GM23338 (cell line): ENCODE data around the gene KIAA1755. TPM values are rescaled to one million over a fixed set of nuclear protein-coding genes. Genes with fewer than 3 reads are reported as not detected.

Source experiments
- ATAC-seq: fragments of 200-7000 bp; cut with Tn5 transposase; 3 replicates; pipeline ENCODE4 v1.9.1; 2020
- DNase-seq: peaks from one replicate; pipeline ENCODE4 v3.0.0-alpha.2; 2015; ENCODE audit warnings: low spot score
- H2AFZ ChIP-seq: fragments of 200-600 bp; sonication (generic); 2 replicates; pipeline ENCODE4 v1.8.0; 2016; ENCODE audit warnings: antibody characterized with exemption, mild to moderate bottlenecking, moderate library complexity
- H3F3A ChIP-seq: fragments of 200-600 bp; sonication (generic); replicated peaks from 2 replicates; pipeline ENCODE4 v1.8.0; 2017; ENCODE audit warnings: antibody characterized with exemption, mixed run types, low read depth
- H3K27ac ChIP-seq: fragments of 200-600 bp; sonication (generic); 2 replicates; pipeline ENCODE4 v1.6.1; 2016; ENCODE audit warnings: low read depth
- H3K27me3 ChIP-seq: fragments of 200-600 bp; sonication (generic); 2 replicates; pipeline ENCODE4 v1.8.0; 2016; ENCODE audit warnings: mild to moderate bottlenecking, mixed run types, moderate library complexity; ENCODE audit not compliant: insufficient read depth
- H3K36me3 ChIP-seq: fragments of 200-600 bp; sonication (generic); 2 replicates; pipeline ENCODE4 v1.8.0; 2016; ENCODE audit warnings: mild to moderate bottlenecking; ENCODE audit not compliant: insufficient read depth
- H3K4me1 ChIP-seq: fragments of 200-600 bp; sonication (generic); 2 replicates; pipeline ENCODE4 v1.8.0; 2016; ENCODE audit warnings: mild to moderate bottlenecking, moderate library complexity; ENCODE audit not compliant: insufficient read depth
- H3K4me2 ChIP-seq: fragments of 200-600 bp; sonication (generic); 2 replicates; pipeline ENCODE4 v1.7.1; 2017; ENCODE audit warnings: mixed run types
- H3K4me3 ChIP-seq: fragments of 200-600 bp; sonication (generic); 2 replicates; pipeline ENCODE4 v1.6.1; 2016; ENCODE audit warnings: mixed run types
- H3K79me2 ChIP-seq: fragments of 200-600 bp; sonication (generic); replicated peaks from 2 replicates; pipeline ENCODE4 v1.8.0; 2017; ENCODE audit warnings: mild to moderate bottlenecking; ENCODE audit not compliant: insufficient read depth
- H3K9me2 ChIP-seq: fragments of 200-600 bp; sonication (generic); 2 replicates; pipeline ENCODE4 v1.8.0; 2017; ENCODE audit not compliant: insufficient read depth
- H4K20me1 ChIP-seq: fragments of 200-600 bp; sonication (generic); replicated peaks from 2 replicates; pipeline ENCODE4 v1.8.0; 2017; ENCODE audit warnings: mild to moderate bottlenecking; ENCODE audit not compliant: insufficient read depth
- H3K27ac Mint-ChIP-seq: 2 replicates; pipeline ENCODE4 v1.8.0; 2020; ENCODE audit warnings: inconsistent platforms, mild to moderate bottlenecking, moderate library complexity, mixed read lengths
- H3K27me3 Mint-ChIP-seq: 3 replicates; pipeline ENCODE4 v1.8.0; 2022; ENCODE audit warnings: low read depth, mild to moderate bottlenecking, moderate library complexity, mixed read lengths, inconsistent platforms; ENCODE audit not compliant: insufficient read depth, poor library complexity
- H3K36me3 Mint-ChIP-seq: 3 replicates; pipeline ENCODE4 v1.8.0; 2021; ENCODE audit warnings: low read depth, mild to moderate bottlenecking, inconsistent platforms, moderate library complexity, mixed read lengths
- H3K4me1 Mint-ChIP-seq: 3 replicates; pipeline ENCODE4 v1.8.0; 2020; ENCODE audit warnings: mild to moderate bottlenecking, inconsistent platforms, mixed read lengths
- H3K4me3 Mint-ChIP-seq: 3 replicates; pipeline ENCODE4 v1.8.0; 2021; ENCODE audit warnings: moderate library complexity, mild to moderate bottlenecking, inconsistent platforms, mixed read lengths
- H3K9me3 Mint-ChIP-seq: 3 replicates; pipeline ENCODE4 v1.8.0; 2020; ENCODE audit warnings: moderate library complexity, mild to moderate bottlenecking, inconsistent platforms, mixed read lengths
- CREB1 ChIP-seq: fragments of 250-450 bp; sonication (Bioruptor Pico); IDR thresholded peaks from 2 replicates; pipeline ENCODE4 v1.5.0; 2020; ENCODE audit warnings: low read depth, mild to moderate bottlenecking, moderate library complexity
- CTCF ChIP-seq, 2 experiments: fragments of 200-600 bp in 1 of 2; sonication (generic) in 1 of 2; conservative IDR thresholded peaks; 2 replicates each; pipeline versions ENCODE4 v1.5.1 to v1.6.1; 2016 to 2017; ENCODE audit warnings: antibody characterized with exemption in 2 of 2, low read depth in 2 of 2, mild to moderate bottlenecking in 2 of 2, moderate library complexity in 1 of 2
- ETS1 ChIP-seq: IDR thresholded peaks from 2 replicates; pipeline ENCODE4 v1.6.1; 2016; ENCODE audit warnings: antibody characterized with exemption
- EZH2 ChIP-seq: fragments of 200-600 bp; sonication (generic); IDR thresholded peaks from one replicate; pipeline ENCODE4 v1.8.0; 2017; ENCODE audit warnings: antibody characterized with exemption, mild to moderate bottlenecking, low read depth; ENCODE audit not compliant: unreplicated experiment
- EZH2phosphoT487 ChIP-seq: fragments of 200-600 bp; sonication (generic); IDR thresholded peaks from one replicate; pipeline ENCODE4 v1.8.1; 2018; ENCODE audit warnings: antibody characterized with exemption; ENCODE audit not compliant: unreplicated experiment
- JUNB ChIP-seq: IDR thresholded peaks from one replicate; pipeline ENCODE4 v1.6.1; 2016; ENCODE audit warnings: antibody characterized with exemption; ENCODE audit not compliant: unreplicated experiment
- NANOG ChIP-seq: IDR thresholded peaks from 2 replicates; pipeline ENCODE4 v1.6.1; 2016; ENCODE audit warnings: antibody characterized with exemption, borderline replicate concordance
- POLR2AphosphoS5 ChIP-seq: IDR thresholded peaks from 2 replicates; pipeline ENCODE4 v1.6.1; 2016; ENCODE audit warnings: antibody characterized with exemption, low read depth
- REST ChIP-seq: IDR thresholded peaks from one replicate; pipeline ENCODE4 v1.6.1; 2018; ENCODE audit warnings: antibody characterized with exemption; ENCODE audit not compliant: unreplicated experiment
- STAT1 ChIP-seq: IDR thresholded peaks from one replicate; pipeline ENCODE4 v1.6.1; 2016; ENCODE audit warnings: antibody characterized with exemption; ENCODE audit not compliant: unreplicated experiment
- ZNF114 ChIP-seq: fragments of 250-450 bp; sonication (Bioruptor Pico); IDR thresholded peaks from 2 replicates; pipeline ENCODE4 v1.5.0; 2020; ENCODE audit warnings: mild to moderate bottlenecking, moderate library complexity
- ZNF331 ChIP-seq: fragments of 250-450 bp; sonication (Bioruptor Pico); IDR thresholded peaks from 2 replicates; pipeline ENCODE4 v1.5.0; 2020; ENCODE audit warnings: low read depth, mild to moderate bottlenecking, moderate library complexity
- ZNF462 ChIP-seq: fragments of 250-450 bp; sonication (Bioruptor Pico); IDR thresholded peaks from 2 replicates; pipeline ENCODE4 v1.5.0; 2020; ENCODE audit warnings: mild to moderate bottlenecking, moderate library complexity
- polyA plus RNA-seq: library from polyadenylated mRNA; unstranded; fragments of >200 nt; fragmentation: Nextera tagmentation; extraction: Ambion mirVana; gene quantifications from 2 replicates; pipeline ENCODE4 v1.2.1, GENCODE V29; 2016
- total RNA-seq: library from RNA; depleted of rRNA; stranded (reverse); fragments of >200 nt; shearing (Covaris generic); gene quantifications from 2 replicates; pipeline ENCODE4 v1.2.3, GENCODE V29; 2014

KIAA1755 gene
- total and polyA plus RNA-seq, 2 experiments from 2014 or later: 0.28 TPM; not detected in 1

- TF ChIP-seq JUNB (no peak), POLR2AphosphoS5 (no peak), EZH2 (no peak), ZNF331 (no peak), ZNF462 (CRISPR knock-in tag) (no peak), EZH2phosphoT487 (no peak), STAT1 (no peak), ETS1 (no peak), CREB1 (CRISPR knock-in tag) (no peak), ZNF114 (no peak), REST (no peak), CTCF (conservative IDR thresholded peaks at IDR 0.05; ENCODE audit: low read depth in 2 of 2) (no peak), NANOG (no peak)
- no peaks in the 10 kb centered on the region for H3K36me3 Mint-ChIP-seq
- ATAC-seq (no peak), DNase-seq (no peak)
- H3K4me2 ChIP-seq: no peak overlapping the region
- no peak overlapping the region for H3K27ac Mint-ChIP-seq
- H3K27me3 Mint-ChIP-seq: peaks cover 8% of the 10 kb centered on the region
- no peaks in the 10 kb centered on the region; the same call in 1 of the 3 replicates for H3K4me1 Mint-ChIP-seq
- no peaks in the 10 kb centered on the region for H3K9me3 Mint-ChIP-seq
- no peaks in the 10 kb centered on the region for H3K36me3 ChIP-seq
- no peak overlapping the region for H3K4me3 ChIP-seq
- no peaks in the 10 kb centered on the region for H3K27me3 ChIP-seq
- no peaks in the 10 kb centered on the region for H3K9me2 ChIP-seq
- no peaks in the 10 kb centered on the region for H3F3A ChIP-seq
- no peak overlapping the region for H3K4me3 Mint-ChIP-seq
- H3K27ac ChIP-seq: no peak overlapping the region
- no peak overlapping the region for H2AFZ ChIP-seq
- H4K20me1 ChIP-seq: no peaks in the 10 kb centered on the region
- H3K79me2 ChIP-seq: no peaks in the 10 kb centered on the region
- H3K4me1 ChIP-seq: no peaks in the 10 kb centered on the region
These were observed 97.4 kb downstream of the KIAA1755 start for GRCh38 chr20:38162878-38163875.
